GDM1 (cell line): ENCODE data around the gene CYP4F2.
"Not testable (repeated sequence)": the region's sequence is repeated elsewhere in the genome, so short reads cannot be mapped to it uniquely, and the experiment has no call there.

Experiments used
- DNase-seq: peaks from one replicate; lab custom pipeline; 2025; lab: John Stamatoyannopoulos, UW

The CYP4F2 gene

DNA sequence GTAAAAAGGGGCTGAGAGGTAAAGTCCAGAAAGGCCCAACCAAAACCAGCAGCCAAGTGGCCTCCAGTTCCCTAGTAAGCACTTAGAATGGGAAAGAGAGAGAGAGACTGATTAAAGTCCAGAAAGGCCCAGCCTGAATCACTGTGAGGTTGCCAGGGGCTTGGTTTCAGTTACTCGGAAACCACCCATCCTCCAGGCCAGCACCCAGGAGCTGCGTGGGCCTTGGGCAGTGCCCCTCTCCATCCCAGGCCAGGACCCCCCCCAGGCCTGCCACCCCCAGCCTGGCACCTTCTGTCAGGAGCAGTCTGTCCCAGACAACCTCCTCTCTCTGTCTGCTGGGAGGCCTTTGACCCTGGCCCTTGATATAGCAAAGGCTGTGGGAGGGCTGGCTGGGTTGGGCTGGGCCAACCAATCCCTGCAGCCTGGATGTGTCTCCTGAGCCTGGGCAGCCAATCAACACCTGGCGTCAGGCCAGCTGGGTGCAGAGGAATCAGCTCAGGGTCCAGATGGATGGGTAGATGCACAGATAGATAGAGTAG lies at the start of gene CYP4F2:
Gene CYP4F2, minus strand, starts transcription at position 337 of the 539 bp plus-strand sequence. CDS start 463 bp downstream, outside the sequence.
- DNase-seq, result no peak

DNA sequence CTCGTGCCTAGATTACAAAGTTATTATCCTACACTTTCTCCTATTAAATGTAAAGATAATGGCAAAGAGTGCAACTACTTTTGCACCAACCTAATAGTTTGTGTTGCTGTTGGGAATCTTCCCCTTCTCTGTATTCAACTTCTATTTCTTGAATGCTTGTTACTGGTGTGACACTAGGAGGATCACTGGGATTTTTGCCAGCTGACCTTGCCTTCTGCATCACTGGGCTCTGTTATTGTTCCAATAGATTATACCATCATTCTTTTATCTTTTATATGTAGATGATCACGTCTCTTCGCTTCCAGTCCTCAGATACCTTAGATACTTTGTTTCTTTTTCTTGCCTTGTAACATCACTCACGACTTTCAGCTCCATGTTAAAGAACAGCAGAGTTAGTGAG lies 47.4 kb upstream of the CYP4F2 start:
- DNase-seq, result no peak

DNA sequence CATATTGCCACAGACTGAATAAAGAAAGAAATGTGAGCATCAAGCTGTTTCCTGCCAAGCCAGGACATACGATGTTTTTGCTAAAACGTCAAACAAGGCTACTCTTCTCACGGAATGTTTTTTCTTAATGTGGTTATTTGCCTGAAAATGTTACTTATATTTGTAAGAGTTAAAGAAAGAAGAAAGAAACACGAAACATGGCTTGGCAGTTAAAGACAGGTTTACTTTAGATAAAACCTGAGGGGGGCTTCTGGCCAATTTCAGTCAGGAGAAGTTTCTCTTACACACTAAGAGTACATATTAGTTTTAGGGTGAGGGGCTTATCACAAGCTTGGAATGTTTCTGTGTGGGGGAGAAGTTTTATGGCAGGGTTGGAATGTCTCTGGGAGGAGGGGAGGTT lies 46.5 kb upstream of the CYP4F2 start:
- no peak for DNase-seq

- no peak for DNase-seq
Observed at GRCh38 chr19:15937771-15938170, 39.9 kb upstream of the CYP4F2 start.

DNA sequence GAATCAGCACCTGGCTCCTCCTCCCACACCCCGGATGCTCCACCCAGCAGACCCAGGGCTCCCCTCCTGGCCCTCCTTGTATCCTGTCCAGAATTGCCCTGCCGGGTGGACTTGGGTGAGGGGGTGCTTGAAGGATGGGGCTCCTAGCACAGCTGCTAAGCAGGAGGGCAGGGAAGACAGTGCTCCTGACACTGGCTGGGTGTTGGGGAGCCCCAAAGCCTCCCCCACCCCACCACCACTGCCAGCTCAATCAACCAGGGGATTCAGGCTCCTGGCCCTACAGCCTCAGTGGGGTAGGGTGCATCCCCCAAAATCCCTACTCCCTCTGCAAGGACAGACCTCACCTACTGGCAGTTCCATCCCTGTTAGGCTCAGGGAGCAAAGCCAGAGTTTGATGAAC lies 39.1 kb upstream of the CYP4F2 start:
- DNase-seq, result no peak

GRCh38 chr19:15936173-15936572 lies 38.3 kb upstream of the CYP4F2 start:
- DNase-seq, result no peak

GRCh38 chr19:15935167-15935702 lies 37.4 kb upstream of the CYP4F2 start:
- no peak for DNase-seq

DNA sequence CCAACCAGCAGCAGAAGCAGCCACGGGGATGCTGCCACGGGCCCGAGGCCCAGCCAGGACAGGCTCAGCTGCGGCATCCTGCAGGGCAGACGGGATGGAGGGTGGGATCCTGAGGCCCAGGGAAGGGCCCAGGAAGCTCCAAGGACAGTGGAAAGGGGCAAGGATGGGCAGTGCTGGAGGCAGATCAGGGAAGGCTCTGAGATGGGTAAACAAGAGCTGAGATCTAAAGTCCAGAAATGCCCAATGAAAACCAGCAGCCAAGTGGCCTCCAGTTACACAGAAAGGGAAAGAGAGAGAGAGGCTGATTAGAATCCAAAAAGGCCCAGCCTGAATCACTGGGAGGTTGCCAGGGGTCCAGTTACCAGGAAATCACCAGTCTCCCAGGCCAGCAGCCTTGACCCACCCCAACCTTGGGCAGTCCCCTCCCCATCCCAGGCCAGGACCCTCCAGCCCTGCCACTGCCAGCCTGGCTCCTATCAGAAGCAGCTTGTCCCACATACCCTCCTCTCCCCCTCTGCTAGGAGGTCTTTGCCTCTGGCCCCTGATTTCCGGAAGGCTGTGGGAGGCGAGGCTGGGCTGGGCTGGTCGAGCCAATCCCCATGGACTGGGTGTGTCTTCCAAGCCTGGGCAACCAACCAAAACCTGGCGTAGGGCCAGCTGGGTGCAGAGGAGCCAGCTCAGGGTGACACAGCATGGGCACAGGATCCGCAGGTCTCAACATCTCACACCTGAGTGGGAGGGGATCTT lies 36.6 kb upstream of the CYP4F2 start, which contains the start of gene CYP4F11:
Gene CYP4F11, minus strand, starts transcription at position 198 of the 747 bp plus-strand sequence. Its CDS starts 121 bp downstream, at position 77.
- DNase-seq, result no peak

DNA sequence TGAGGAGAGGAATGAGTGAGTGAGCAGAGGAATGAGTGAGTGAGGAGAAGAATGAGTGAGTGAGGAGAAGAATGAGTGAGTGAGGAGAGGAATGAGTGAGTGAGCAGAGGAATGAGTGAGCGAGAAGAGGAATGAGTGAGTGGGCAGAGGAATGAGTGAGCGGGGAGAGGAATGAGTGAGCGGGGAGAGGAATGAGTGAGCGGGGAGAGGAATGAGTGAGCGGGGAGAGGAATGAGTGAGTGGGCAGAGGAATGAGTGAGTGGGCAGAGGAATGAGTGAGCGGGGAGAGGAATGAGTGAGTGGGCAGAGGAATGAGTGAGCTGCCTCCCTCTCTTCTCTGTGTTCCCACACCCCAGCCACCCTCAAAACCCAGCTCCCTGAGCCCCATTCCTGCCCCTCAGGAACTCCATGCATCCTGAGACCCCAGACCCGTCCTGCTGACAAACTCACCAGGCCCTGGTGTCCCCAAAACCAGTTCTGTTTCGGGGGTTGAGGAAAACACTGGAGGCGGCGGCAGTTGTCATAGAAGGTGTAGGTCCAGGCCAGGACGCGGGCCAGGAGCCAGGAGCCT lies 36.0 kb upstream of the CYP4F2 start:
- DNase-seq, result not testable (repeated sequence)

- DNase-seq, result no peak
Observed at GRCh38 chr19:15928321-15928720, 30.4 kb upstream of the CYP4F2 start.

- no peak for DNase-seq
Observed at GRCh38 chr19:15926484-15926883, 28.6 kb upstream of the CYP4F2 start.

- DNase-seq, result no peak
Observed at GRCh38 chr19:15923702-15924101, 25.8 kb upstream of the CYP4F2 start.

DNA sequence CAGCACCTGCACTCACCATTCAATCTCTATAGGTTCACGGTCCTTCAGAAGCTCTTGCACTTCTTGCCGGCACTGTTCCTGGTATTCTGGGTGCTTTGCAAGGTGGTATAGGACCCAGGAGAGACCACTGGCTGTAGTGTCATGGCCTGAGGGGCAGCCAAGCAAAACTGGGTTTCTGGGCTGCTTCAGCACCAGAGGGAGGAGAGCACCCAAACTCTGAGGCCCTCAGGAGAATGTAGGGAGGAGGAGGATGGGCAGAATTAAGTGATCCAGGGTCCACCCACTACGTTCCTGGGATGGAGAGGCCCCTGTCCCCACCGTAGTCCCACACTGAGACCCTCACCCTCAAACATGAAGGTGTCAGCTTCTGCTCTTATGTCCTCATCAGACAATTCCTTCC lies 24.1 kb upstream of the CYP4F2 start:
- no peak for DNase-seq

DNA sequence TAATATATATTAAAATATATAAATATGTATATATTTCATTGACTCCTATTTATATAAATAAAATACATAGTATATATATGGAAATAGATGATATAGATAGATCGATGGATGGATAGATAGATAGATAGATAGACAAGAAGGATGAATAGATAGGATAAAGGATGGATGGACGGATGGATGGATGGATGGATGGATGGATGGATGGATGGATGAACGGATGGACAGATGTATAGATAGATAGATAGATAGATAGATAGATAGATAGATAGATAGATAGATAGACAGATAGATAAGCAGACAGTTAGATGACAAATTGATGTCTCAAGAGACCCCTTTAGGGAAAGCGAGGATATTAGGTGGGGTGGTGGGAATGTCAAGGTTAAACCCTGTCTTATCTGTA lies 21.4 kb upstream of the CYP4F2 start:
- DNase-seq, result no peak

DNA sequence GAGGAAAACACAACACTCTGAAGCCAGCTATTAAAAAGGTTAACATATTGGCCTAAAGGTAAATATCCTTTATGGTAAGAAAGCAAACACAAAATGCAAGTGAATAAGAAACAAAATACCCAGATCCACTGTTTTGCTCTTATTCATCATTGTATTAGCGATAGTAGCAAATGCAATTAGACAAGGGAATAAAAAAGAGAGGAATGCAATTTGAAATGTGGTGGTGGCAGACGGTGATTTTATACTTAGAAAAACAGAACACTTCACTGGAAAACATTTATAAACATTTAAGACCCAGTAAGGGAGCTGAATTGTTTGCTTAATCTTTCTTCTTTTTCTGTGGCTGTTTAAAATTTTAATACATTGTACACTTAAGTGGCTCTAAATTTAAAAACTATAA lies 17.2 kb upstream of the CYP4F2 start:
- DNase-seq, result no peak

DNA sequence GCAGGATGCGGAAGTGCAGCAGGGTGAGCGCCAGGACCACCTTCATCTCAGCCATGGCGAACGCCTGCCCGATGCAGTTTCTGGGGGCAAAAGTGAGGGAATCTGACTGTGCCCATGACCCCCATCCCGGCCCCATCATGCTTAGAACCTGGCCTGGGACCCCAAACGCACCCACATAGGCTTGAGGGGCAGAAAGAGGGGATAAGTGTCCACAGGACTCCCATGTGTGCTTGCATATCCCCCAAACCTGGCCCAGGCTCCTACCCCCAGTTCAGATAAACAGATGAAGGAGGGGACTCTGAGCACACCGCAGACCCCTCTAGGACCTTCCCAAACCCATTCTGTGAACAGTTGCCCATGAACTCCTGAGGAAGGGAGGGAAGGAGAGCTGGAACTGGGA lies 16.0 kb upstream of the CYP4F2 start:
- DNase-seq, result no peak

DNA sequence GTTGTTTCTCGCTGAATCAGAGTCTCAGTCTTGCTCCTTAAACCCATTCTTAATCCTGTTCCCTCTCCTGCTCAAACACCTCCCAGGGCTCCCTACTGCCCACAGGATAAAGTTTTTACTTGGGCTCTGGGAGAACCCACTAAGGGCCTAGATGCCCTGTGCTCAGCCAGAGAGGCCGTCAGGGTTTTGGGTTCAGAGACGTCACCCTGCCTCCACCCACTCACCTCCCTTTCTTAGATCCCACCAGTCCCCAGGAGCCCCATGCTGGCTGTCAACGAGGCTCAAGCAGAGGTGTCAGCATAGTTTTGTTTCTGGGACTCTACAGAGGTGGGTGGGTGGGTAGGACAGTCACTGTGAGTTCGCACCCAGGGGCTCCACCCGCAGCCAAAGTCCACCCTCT lies 15.5 kb upstream of the CYP4F2 start:
- no peak for DNase-seq

- no peak for DNase-seq
Observed at GRCh38 chr19:15911599-15912235, 13.8 kb upstream of the CYP4F2 start.

DNA sequence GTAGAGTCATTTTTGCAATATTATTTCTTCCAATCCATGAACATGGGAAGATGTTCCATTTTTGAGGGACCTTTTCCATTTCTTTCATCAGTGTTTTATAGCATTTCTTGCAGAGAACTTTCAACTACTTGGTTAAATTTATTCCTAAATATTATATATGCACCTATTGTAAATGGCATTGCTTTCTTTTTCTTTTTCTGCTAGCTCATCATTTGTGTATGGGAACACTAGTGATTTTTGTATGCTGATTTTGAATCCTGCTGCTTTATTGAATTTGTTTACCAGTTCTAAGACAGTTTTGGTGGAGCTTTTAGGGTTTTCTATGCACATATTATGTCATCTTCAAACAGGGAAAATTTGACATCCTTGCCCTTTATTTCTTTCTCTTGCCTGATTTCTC lies 7.2 kb upstream of the CYP4F2 start:
- no peak for DNase-seq

DNA sequence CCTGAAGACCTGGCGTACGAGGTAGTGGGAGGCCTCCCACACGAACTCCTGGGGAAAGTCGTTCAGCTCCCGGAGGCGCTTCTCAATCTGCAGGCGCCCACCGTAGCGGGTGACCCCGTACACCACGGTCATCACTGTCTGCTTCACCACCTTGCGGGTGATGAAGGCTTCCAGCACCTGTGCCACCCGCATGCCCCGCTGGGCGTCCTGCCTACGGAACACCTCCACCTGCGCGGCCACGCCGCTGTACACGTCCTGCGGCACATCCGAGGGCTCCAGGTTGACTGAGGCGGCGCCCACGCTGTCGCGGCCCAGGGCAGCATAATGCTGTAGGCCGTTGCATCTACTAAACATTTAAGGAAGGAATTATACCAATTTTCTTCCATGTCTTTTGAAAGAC lies 5.0 kb upstream of the CYP4F2 start:
- DNase-seq, result not testable (repeated sequence)

DNA sequence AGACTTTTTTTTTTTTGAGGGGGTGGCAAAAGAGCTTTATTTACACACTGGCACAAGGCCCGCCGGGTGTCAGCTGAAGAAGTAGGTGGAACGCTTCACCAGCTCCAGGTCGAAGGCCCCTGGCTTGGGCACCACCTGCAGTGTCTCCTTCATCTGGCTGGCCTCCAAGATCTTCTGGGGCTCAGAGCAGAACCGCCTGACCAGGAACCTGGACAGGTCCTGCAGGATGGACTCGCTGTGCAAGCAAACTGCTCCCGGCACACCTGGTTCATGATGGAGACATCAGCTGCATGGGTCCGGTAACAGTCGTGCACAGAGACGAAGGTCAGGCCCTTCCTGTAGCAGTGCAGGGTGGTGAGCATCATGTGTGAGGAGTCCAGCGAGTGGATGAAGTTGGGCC lies 4.4 kb upstream of the CYP4F2 start:
- DNase-seq, result no peak

DNA sequence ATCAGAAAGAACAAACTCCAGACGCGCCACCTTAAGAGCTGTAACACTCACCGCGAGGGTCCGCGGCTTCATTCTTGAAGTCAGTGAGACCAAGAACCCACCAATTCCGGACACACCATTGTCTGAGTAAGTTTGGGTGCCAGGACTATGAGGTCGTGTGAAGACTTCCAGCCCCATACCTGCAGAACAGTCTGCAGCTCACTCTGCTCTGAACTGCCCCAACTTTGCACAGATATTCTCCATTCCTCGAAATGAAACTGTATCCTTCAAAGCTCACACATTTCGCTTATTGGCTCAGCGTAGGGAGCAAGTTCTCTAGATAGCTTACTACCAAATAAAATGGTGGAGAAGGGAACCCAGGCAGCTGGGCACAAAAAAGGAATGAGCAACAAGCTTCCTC lies 2.6 kb upstream of the CYP4F2 start:
- DNase-seq, result no peak

- not testable (repeated sequence) for DNase-seq
Observed at GRCh38 chr19:15900032-15900431, 2.2 kb upstream of the CYP4F2 start.
